HAP-1 (cell line): ENCODE results near the gene LAIR1.
"Not testable (repeated sequence)": the region's sequence is repeated elsewhere in the genome, so short reads cannot be mapped to it uniquely, and the experiment has no call there.

Experiments used
- DNase-seq, 2 experiments: peaks; one replicate each; pipeline ENCODE4 v3.0.0-alpha.2; 2016 to 2020; ENCODE audit warnings: low spot score in 2 of 2
- H3K27me3 ChIP-seq: fragments of 250-450 bp; sonication (Bioruptor Pico); 2 replicates; pipeline ENCODE4 v1.5.1; 2020; ENCODE audit warnings: low read depth, mild to moderate bottlenecking, moderate library complexity
- H3K36me3 ChIP-seq: fragments of 250-450 bp; sonication (Bioruptor Pico); replicated peaks from 2 replicates; pipeline ENCODE4 v1.5.1; 2020; ENCODE audit warnings: mild to moderate bottlenecking
- H3K4me1 ChIP-seq: fragments of 250-450 bp; sonication (Bioruptor Pico); 2 replicates; pipeline ENCODE4 v1.5.1; 2020; ENCODE audit warnings: mild to moderate bottlenecking
- H3K4me3 ChIP-seq: fragments of 250-450 bp; sonication (Bioruptor Pico); 2 replicates; pipeline ENCODE4 v1.5.1; 2020; ENCODE audit warnings: mild to moderate bottlenecking, moderate library complexity
- H3K9me3 ChIP-seq: fragments of 250-450 bp; sonication (Bioruptor Pico); 2 replicates; pipeline ENCODE4 v1.5.1; 2020; ENCODE audit warnings: mild to moderate bottlenecking, moderate library complexity
- in situ Hi-C: fragments of 300-500 bp; cut with MboI; formaldehyde crosslinking; loops from 3 replicates; pipeline ENCODE4 v1.14.3; 2020; ENCODE audit warnings: low sequenced_read_pairs, inconsistent platforms, mixed read lengths

The LAIR1 gene

GRCh38 chr19:54390942-54391577, 26.3 kb upstream of the LAIR1 start:
- DNase-seq: peak; percentile 60 to 78
- in situ Hi-C loops: no loop called here

GRCh38 chr19:54389553-54389952, 24.8 kb upstream of the LAIR1 start:
- Histone ChIP-seq H3K9me3 (no peaks in the 10 kb centered on the region), H3K4me1 (no peaks in the 10 kb centered on the region; the same call in 1 of the 2 replicates), H3K36me3 (no peaks in the 10 kb centered on the region), H3K4me3 (no peak overlapping the region), H3K27me3 (peaks cover 14% of the 10 kb centered on the region)
- in situ Hi-C loops: no loop called here
- DNase-seq: no peak

More at GRCh38 chr19:54390942-54391577, 26.3 kb upstream of the LAIR1 start:
- Histone ChIP-seq H3K27me3 (peaks cover 14% of the 10 kb centered on the region), H3K36me3 (no peaks in the 10 kb centered on the region), H3K9me3 (no peaks in the 10 kb centered on the region), H3K4me3 (no peak overlapping the region), H3K4me1 (no peaks in the 10 kb centered on the region; the same call in 1 of the 2 replicates)

- DNase-seq: no peak
- no peaks in the 10 kb centered on the region for H3K36me3 ChIP-seq
- no peaks in the 10 kb centered on the region for H3K9me3 ChIP-seq
- H3K4me1 ChIP-seq: no peaks in the 10 kb centered on the region; the same call in 1 of the 2 replicates
- in situ Hi-C loops: no loop called here
- H3K27me3 ChIP-seq: peaks cover 14% of the 10 kb centered on the region
- H3K4me3 ChIP-seq: peak overlapping the region; percentile 15
These were observed 24.0 kb upstream of the LAIR1 start for GRCh38 chr19:54388802-54389139.

- Histone ChIP-seq H3K4me1 (no peaks in the 10 kb centered on the region; the same call in 1 of the 2 replicates), H3K36me3 (no peaks in the 10 kb centered on the region), H3K9me3 (no peaks in the 10 kb centered on the region), H3K27me3 (peaks cover 14% of the 10 kb centered on the region), H3K4me3 (peak overlapping the region; percentile 15)
- peak in 1 of 2 experiments; percentile 33 for DNase-seq
- in situ Hi-C loops: no loop called here
These were observed 23.5 kb upstream of the LAIR1 start for GRCh38 chr19:54387991-54388801.

- H3K4me3 ChIP-seq: no peak overlapping the region
- no peak for DNase-seq
- H3K27me3 ChIP-seq: peaks cover 13% of the 10 kb centered on the region
- H3K4me1 ChIP-seq: no peaks in the 10 kb centered on the region
- in situ Hi-C loops: no loop called here
- H3K9me3 ChIP-seq: no peaks in the 10 kb centered on the region
- H3K36me3 ChIP-seq: no peaks in the 10 kb centered on the region
These were observed 18.6 kb upstream of the LAIR1 start for GRCh38 chr19:54383330-54383729.

GRCh38 chr19:54382041-54382440, 17.3 kb upstream of the LAIR1 start:
- H3K27me3 ChIP-seq, H3K9me3 ChIP-seq, in situ Hi-C loops, H3K36me3 ChIP-seq, H3K4me1 ChIP-seq, H3K4me3 ChIP-seq, DNase-seq: not testable (repeated sequence)

- H3K4me1 ChIP-seq: no peaks in the 10 kb centered on the region
- DNase-seq: no peak
- H3K36me3 ChIP-seq: no peaks in the 10 kb centered on the region
- 0 out of 2 replicates have a peak, but pooled peaks cover 3% of the 10 kb centered on the region for H3K27me3 ChIP-seq
- H3K4me3 ChIP-seq: no peak overlapping the region
- in situ Hi-C loops: no loop called here
- H3K9me3 ChIP-seq: no peaks in the 10 kb centered on the region
These were observed 16.2 kb upstream of the LAIR1 start for GRCh38 chr19:54380897-54381296.

GRCh38 chr19:54379187-54379678, 14.5 kb upstream of the LAIR1 start:
- no peaks in the 10 kb centered on the region for H3K36me3 ChIP-seq
- in situ Hi-C loops: no loop called here

GRCh38 chr19:54376610-54377285, 12.0 kb upstream of the LAIR1 start:
- in situ Hi-C loops: no loop called here
- H3K4me1 ChIP-seq: no peaks in the 10 kb centered on the region
- peaks cover 7% of the 10 kb centered on the region for H3K27me3 ChIP-seq
- no peaks in the 10 kb centered on the region for H3K36me3 ChIP-seq
- H3K9me3 ChIP-seq: no peaks in the 10 kb centered on the region
- no peak overlapping the region for H3K4me3 ChIP-seq
- DNase-seq: no peak

More at GRCh38 chr19:54379187-54379678, 14.5 kb upstream of the LAIR1 start:
- Histone ChIP-seq H3K4me3 (no peak overlapping the region), H3K9me3 (no peaks in the 10 kb centered on the region), H3K27me3 (0 out of 2 replicates have a peak, but pooled peaks cover 3% of the 10 kb centered on the region), H3K4me1 (no peaks in the 10 kb centered on the region)
- no peak for DNase-seq

- H3K4me3 ChIP-seq, H3K9me3 ChIP-seq, in situ Hi-C loops, H3K36me3 ChIP-seq, H3K4me1 ChIP-seq, DNase-seq: not testable (repeated sequence)
- H3K27me3 ChIP-seq: peaks cover 14% of the 10 kb centered on the region
These were observed 10.6 kb upstream of the LAIR1 start for GRCh38 chr19:54375181-54375938.

GRCh38 chr19:54373781-54374631, 9.3 kb upstream of the LAIR1 start:
- in situ Hi-C loops: no loop called here

GRCh38 chr19:54371453-54371852, 6.7 kb upstream of the LAIR1 start:
- H3K9me3 ChIP-seq, H3K4me1 ChIP-seq, H3K36me3 ChIP-seq, DNase-seq, H3K4me3 ChIP-seq, in situ Hi-C loops: not testable (repeated sequence)
- H3K27me3 ChIP-seq: peaks cover 17% of the 10 kb centered on the region

More at GRCh38 chr19:54373781-54374631, 9.3 kb upstream of the LAIR1 start:
- Histone ChIP-seq H3K36me3 (no peaks in the 10 kb centered on the region), H3K9me3 (no peaks in the 10 kb centered on the region), H3K27me3 (peaks cover 14% of the 10 kb centered on the region), H3K4me3 (no peak overlapping the region), H3K4me1 (no peaks in the 10 kb centered on the region)
- DNase-seq: no peak
